Vagina (tissue), 2 donors: ENCODE results near the gene ULK4.

ENCODE experiments used
- POLR2A ChIP-seq, 2 donors: fragments of 450-650 bp; IDR thresholded peaks; one replicate each; pipeline ENCODE4 v1.6.1; 2017; ENCODE audit warnings: antibody characterized with exemption in 2 of 2, mild to moderate bottlenecking in 2 of 2, moderate library complexity in 2 of 2
- TF ChIP-seq, protein P1 (sequence below), 3 experiments: fragments of 450-650 bp in 2 of 3; fragments of 200-600 bp in 1 of 3; sonication (generic) in 1 of 3; IDR thresholded peaks; one replicate each; pipeline ENCODE4 v1.5.1; 2017 to 2019; ENCODE audit warnings: antibody characterized with exemption in 3 of 3, mild to moderate bottlenecking in 2 of 3, moderate library complexity in 2 of 3

DNA sequence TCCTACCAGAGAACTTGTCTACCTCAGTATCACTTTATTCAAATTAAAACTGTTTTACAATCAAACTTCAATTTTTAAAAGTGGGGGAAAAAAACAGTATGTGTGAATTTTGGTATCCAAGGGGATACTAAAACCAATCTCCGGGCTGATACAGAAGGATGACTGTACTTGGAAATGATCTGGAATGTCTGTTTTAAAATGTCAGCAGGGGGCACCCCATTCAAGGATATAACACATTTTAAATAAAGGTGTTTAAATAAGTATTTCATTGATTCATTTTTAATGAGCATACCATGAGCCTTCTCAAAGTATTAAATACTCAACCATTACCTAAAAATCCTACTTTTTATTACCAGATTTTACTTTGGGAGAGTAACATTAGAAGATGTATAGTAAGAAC, 67.9 kb downstream of the ULK4 start:
- TF ChIP-seq, protein P1, sequence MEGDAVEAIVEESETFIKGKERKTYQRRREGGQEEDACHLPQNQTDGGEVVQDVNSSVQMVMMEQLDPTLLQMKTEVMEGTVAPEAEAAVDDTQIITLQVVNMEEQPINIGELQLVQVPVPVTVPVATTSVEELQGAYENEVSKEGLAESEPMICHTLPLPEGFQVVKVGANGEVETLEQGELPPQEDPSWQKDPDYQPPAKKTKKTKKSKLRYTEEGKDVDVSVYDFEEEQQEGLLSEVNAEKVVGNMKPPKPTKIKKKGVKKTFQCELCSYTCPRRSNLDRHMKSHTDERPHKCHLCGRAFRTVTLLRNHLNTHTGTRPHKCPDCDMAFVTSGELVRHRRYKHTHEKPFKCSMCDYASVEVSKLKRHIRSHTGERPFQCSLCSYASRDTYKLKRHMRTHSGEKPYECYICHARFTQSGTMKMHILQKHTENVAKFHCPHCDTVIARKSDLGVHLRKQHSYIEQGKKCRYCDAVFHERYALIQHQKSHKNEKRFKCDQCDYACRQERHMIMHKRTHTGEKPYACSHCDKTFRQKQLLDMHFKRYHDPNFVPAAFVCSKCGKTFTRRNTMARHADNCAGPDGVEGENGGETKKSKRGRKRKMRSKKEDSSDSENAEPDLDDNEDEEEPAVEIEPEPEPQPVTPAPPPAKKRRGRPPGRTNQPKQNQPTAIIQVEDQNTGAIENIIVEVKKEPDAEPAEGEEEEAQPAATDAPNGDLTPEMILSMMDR (IDR thresholded peaks at IDR 0.05): peak; percentile 38 to 49 (median 47)
- TF ChIP-seq POLR2A (IDR thresholded peaks at IDR 0.05): no peak
